ENCODE data around the gene UBE4B. TPM values are rescaled to one million over a fixed set of nuclear protein-coding genes. Genes with fewer than 3 reads are reported as not detected.

Gene UBE4B
- polyA plus RNA-seq, 2 of the 4 experiments (the other 2 are of a cell fraction) = 13.5 to 15.1 TPM

DNA sequence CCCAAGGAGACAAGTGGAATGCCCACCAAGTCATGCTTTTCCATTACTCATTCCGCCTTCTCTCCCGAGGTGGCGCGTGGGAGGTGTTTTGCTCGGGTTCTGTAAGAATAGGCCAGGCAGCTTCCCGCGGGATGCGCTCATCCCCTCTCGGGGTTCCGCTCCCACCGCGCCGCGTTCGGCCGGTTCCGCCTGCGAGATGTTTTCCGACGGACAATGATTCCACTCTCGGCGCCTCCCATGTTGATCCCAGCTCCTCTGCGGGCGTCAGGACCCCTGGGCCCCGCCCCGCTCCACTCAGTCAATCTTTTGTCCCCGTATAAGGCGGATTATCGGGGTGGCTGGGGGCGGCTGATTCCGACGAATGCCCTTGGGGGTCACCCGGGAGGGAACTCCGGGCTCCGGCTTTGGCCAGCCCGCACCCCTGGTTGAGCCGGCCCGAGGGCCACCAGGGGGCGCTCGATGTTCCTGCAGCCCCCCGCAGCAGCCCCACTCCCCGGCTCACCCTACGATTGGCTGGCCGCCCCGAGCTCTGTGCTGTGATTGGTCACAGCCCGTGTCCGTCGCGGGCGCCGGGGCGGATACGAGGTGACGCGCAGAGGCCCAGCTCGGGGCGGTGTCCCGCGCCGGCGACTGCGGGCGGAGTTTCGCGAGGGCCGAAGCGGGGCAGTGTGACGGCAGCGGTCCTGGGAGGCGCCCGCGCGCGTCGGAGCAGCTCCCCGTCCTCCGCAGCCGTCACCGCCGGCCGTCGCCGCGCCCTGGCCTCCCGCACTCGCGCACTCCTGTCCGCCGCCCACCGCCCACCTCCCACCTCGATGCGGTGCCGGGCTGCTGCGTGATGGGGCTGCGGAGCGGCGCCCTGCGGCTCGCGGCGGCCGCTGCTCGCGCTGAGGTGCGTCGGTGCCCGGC, 177.4 kb downstream of the UBE4B start, which contains the start of gene KIF1B:
Gene KIF1B (plus strand): TSS at position 666 of the 906 bp plus-strand sequence. CDS start 21,759 bp downstream, outside the sequence.
- peak within 1 kb of the TSS; percentile 96 for H3K4me2 ChIP-seq
- peaks cover 17% of the 10 kb centered on the region; the same call in 2 of the 3 replicates for H3K4me1 ChIP-seq
- H3K4me3 ChIP-seq = peak within 1 kb of the TSS; percentile 98
- ATAC-seq = peak; percentile 94 to 97
- CTCF ChIA-PET = interaction anchor here (0.6 to 2.7 kb wide), 48 partner anchors 10 to 267 kb away, joined by 3 to 34 read pairs (median 4); partner anchors contain the start of genes CENPS, LZIC and NMNAT1
- H3K9me3 ChIP-seq = no peaks in the 10 kb centered on the region
- peak; percentile 96 for DNase-seq (ENCODE audit: low read depth in 1 of 2, low spot score in 1 of 2)
- TF ChIP-seq, protein P1, sequence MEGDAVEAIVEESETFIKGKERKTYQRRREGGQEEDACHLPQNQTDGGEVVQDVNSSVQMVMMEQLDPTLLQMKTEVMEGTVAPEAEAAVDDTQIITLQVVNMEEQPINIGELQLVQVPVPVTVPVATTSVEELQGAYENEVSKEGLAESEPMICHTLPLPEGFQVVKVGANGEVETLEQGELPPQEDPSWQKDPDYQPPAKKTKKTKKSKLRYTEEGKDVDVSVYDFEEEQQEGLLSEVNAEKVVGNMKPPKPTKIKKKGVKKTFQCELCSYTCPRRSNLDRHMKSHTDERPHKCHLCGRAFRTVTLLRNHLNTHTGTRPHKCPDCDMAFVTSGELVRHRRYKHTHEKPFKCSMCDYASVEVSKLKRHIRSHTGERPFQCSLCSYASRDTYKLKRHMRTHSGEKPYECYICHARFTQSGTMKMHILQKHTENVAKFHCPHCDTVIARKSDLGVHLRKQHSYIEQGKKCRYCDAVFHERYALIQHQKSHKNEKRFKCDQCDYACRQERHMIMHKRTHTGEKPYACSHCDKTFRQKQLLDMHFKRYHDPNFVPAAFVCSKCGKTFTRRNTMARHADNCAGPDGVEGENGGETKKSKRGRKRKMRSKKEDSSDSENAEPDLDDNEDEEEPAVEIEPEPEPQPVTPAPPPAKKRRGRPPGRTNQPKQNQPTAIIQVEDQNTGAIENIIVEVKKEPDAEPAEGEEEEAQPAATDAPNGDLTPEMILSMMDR (IDR thresholded peaks at IDR 0.05) = peak; percentile 84
- TF ChIP-seq ZNF302 (CRISPR knock-in tag; IDR thresholded peaks at IDR 0.05) (no peak), MAZ (IDR thresholded peaks at IDR 0.05; ENCODE audit: borderline replicate concordance, low read depth, low read length) (0 out of 2 replicates have a peak, but pooled peaks have one; percentile 4), RFX5 (IDR thresholded peaks at IDR 0.05) (0 out of 2 replicates have a peak, but pooled peaks have one; percentile 19), MAFK (IDR thresholded peaks at IDR 0.05; ENCODE audit: partially characterized antibody) (no peak), EHMT2 (IDR thresholded peaks at IDR 0.05; ENCODE audit: low read depth) (no peak), PHF8 (IDR thresholded peaks at IDR 0.05; ENCODE audit: borderline replicate concordance, low read depth) (peak; percentile 70; the same call in 1 of the 2 replicates), CEBPB (IDR thresholded peaks at IDR 0.05) (no peak), POLR2A (IDR thresholded peaks at IDR 0.05; ENCODE audit: low read length) (peak; percentile 79), JUN (IDR thresholded peaks at IDR 0.05) (peak in 1 of 2 experiments; percentile 65; a peak in 2 of 5 replicates), NR3C1 (IDR thresholded peaks at IDR 0.05) (no peak), SMC3 (IDR thresholded peaks at IDR 0.05) (peak; percentile 71), CBX2 (IDR thresholded peaks at IDR 0.05; ENCODE audit: borderline replicate concordance, low read depth) (no peak), NPAS2 (CRISPR knock-in tag; IDR thresholded peaks at IDR 0.05; ENCODE audit: borderline replicate concordance) (no peak), RAD21 (conservative IDR thresholded peaks at IDR 0.05 in 1 of 2, IDR thresholded peaks at IDR 0.05 in 1 of 2) (peak; percentile 33 to 70; a peak in 4 of 5 replicates), EHF (CRISPR knock-in tag; IDR thresholded peaks at IDR 0.05) (no peak), ESRRA (IDR thresholded peaks at IDR 0.05; ENCODE audit: borderline replicate concordance, low read length) (0 out of 2 replicates have a peak, but pooled peaks have one; percentile 27)
- TF ChIP-seq, protein P2, sequence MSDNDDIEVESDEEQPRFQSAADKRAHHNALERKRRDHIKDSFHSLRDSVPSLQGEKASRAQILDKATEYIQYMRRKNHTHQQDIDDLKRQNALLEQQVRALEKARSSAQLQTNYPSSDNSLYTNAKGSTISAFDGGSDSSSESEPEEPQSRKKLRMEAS (IDR thresholded peaks at IDR 0.05) = peak; percentile 13; the same call in 1 of the 2 replicates
- TF ChIP-seq, protein P3, sequence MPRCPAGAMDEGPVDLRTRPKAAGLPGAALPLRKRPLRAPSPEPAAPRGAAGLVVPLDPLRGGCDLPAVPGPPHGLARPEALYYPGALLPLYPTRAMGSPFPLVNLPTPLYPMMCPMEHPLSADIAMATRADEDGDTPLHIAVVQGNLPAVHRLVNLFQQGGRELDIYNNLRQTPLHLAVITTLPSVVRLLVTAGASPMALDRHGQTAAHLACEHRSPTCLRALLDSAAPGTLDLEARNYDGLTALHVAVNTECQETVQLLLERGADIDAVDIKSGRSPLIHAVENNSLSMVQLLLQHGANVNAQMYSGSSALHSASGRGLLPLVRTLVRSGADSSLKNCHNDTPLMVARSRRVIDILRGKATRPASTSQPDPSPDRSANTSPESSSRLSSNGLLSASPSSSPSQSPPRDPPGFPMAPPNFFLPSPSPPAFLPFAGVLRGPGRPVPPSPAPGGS (IDR thresholded peaks at IDR 0.05) = peak; percentile 43; the same call in 1 of the 3 replicates
- TF ChIP-seq, protein P4, sequence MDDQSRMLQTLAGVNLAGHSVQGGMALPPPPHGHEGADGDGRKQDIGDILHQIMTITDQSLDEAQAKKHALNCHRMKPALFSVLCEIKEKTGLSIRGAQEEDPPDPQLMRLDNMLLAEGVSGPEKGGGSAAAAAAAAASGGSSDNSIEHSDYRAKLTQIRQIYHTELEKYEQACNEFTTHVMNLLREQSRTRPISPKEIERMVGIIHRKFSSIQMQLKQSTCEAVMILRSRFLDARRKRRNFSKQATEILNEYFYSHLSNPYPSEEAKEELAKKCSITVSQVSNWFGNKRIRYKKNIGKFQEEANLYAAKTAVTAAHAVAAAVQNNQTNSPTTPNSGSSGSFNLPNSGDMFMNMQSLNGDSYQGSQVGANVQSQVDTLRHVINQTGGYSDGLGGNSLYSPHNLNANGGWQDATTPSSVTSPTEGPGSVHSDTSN (IDR thresholded peaks at IDR 0.05) = peak; percentile 97
- no peak for FAIRE-seq
- peak within 1 kb of the TSS; percentile 91 to 95 for H3K27ac ChIP-seq
- POLR2A ChIA-PET = interaction anchor here (0.6 kb wide), 4 partner anchors 14 to 377 kb away, joined by 3 to 5 read pairs (median 4); no protein-coding TSS in a partner anchor
- 0% methylated on average over 22 of the region's 107 CpGs for WGBS (ENCODE audit: missing lambda C conversion rate)
